SK-N-SH treated with all-trans-retinoic acid at 6 μM for 48 hours (cell line): ENCODE results near the gene GALNT17.

Source experiments
- ATAC-seq: fragments of 200-7000 bp; cut with Tn5 transposase; 3 replicates; pipeline ENCODE4 v1.9.1; 2020; ENCODE audit warnings: mild to moderate bottlenecking, moderate library complexity
- ARNTL ChIP-seq: fragments of 450-650 bp; formaldehyde crosslinking; IDR thresholded peaks from 2 replicates; pipeline ENCODE4 v1.5.0; 2020; ENCODE audit warnings: low read depth, mild to moderate bottlenecking, moderate library complexity, borderline replicate concordance
- BACH2 ChIP-seq: fragments of 250-450 bp; sonication (Bioruptor Pico); IDR thresholded peaks from 2 replicates; pipeline ENCODE4 v1.9.0; 2021; ENCODE audit warnings: mild to moderate bottlenecking, borderline replicate concordance
- CREB5 ChIP-seq: fragments of 250-450 bp; sonication (Bioruptor Pico); IDR thresholded peaks from 2 replicates; pipeline ENCODE4 v1.5.1; 2020; ENCODE audit warnings: low read depth, mild to moderate bottlenecking, moderate library complexity
- CSDC2 ChIP-seq: fragments of 250-450 bp; sonication (Bioruptor Pico); IDR thresholded peaks from 2 replicates; pipeline ENCODE4 v1.5.0; 2020; ENCODE audit warnings: mild to moderate bottlenecking, moderate library complexity
- ESRRG ChIP-seq: fragments of 250-450 bp; sonication (Bioruptor Pico); IDR thresholded peaks from 2 replicates; pipeline ENCODE4 v1.6.1; 2021; ENCODE audit warnings: mild to moderate bottlenecking
- GLIS3 ChIP-seq: fragments of 250-450 bp; sonication (Bioruptor Pico); IDR thresholded peaks from 2 replicates; pipeline ENCODE4 v1.5.0; 2020; ENCODE audit warnings: mild to moderate bottlenecking, moderate library complexity
- ISL1 ChIP-seq: fragments of 250-450 bp; sonication (Bioruptor Pico); IDR thresholded peaks from 2 replicates; pipeline ENCODE4 v2.1.2; 2022; ENCODE audit warnings: mild to moderate bottlenecking, moderate library complexity
- OSR1 ChIP-seq: fragments of 250-450 bp; sonication (Bioruptor Pico); IDR thresholded peaks from 2 replicates; pipeline ENCODE4 v1.8.0; 2022; ENCODE audit warnings: moderate library complexity, mild to moderate bottlenecking, inconsistent platforms
- PATZ1 ChIP-seq: fragments of 250-450 bp; sonication (Bioruptor Pico); IDR thresholded peaks from 2 replicates; pipeline ENCODE4 v1.8.0; 2020; ENCODE audit warnings: mild to moderate bottlenecking, moderate library complexity, borderline replicate concordance
- POU6F1 ChIP-seq: fragments of 250-450 bp; sonication (Bioruptor Pico); IDR thresholded peaks from 2 replicates; pipeline ENCODE4 v1.8.0; 2021; ENCODE audit warnings: low read depth, mild to moderate bottlenecking, moderate library complexity, borderline replicate concordance
- PPARA ChIP-seq: fragments of 250-450 bp; sonication (Bioruptor Pico); IDR thresholded peaks from 2 replicates; pipeline ENCODE4 v1.5.0; 2020; ENCODE audit warnings: mild to moderate bottlenecking, borderline replicate concordance
- RARB ChIP-seq: fragments of 250-450 bp; sonication (Bioruptor Pico); IDR thresholded peaks from 2 replicates; pipeline ENCODE4 v1.8.0; 2021; ENCODE audit warnings: mild to moderate bottlenecking, moderate library complexity
- SNAI2 ChIP-seq: fragments of 250-450 bp; sonication (Bioruptor Pico); IDR thresholded peaks from 2 replicates; pipeline ENCODE4 v1.5.0; 2020; ENCODE audit warnings: mild to moderate bottlenecking, moderate library complexity
- TCF4 ChIP-seq: fragments of 250-450 bp; sonication (Bioruptor Pico); IDR thresholded peaks from 2 replicates; pipeline ENCODE4 v1.8.0; 2021; ENCODE audit warnings: mild to moderate bottlenecking, moderate library complexity, borderline replicate concordance
- TOX ChIP-seq: fragments of 250-450 bp; sonication (Bioruptor Pico); IDR thresholded peaks from 2 replicates; pipeline ENCODE4 v1.8.0; 2021; ENCODE audit warnings: mild to moderate bottlenecking, moderate library complexity, borderline replicate concordance
- TSHZ2 ChIP-seq: fragments of 250-450 bp; sonication (Bioruptor Pico); IDR thresholded peaks from 2 replicates; pipeline ENCODE4 v1.5.0; 2020; ENCODE audit warnings: mild to moderate bottlenecking, moderate library complexity
- ZC3H10 ChIP-seq: fragments of 250-450 bp; sonication (Bioruptor Pico); IDR thresholded peaks from 2 replicates; pipeline ENCODE4 v1.5.1; 2021; ENCODE audit warnings: mild to moderate bottlenecking, moderate library complexity
- ZFP3 ChIP-seq: fragments of 250-450 bp; sonication (Bioruptor Pico); IDR thresholded peaks from 2 replicates; pipeline ENCODE4 v1.5.0; 2020; ENCODE audit warnings: mild to moderate bottlenecking, moderate library complexity
- ZFP30 ChIP-seq: fragments of 450-650 bp; formaldehyde crosslinking; IDR thresholded peaks from 2 replicates; pipeline ENCODE4 v1.5.0; 2022; ENCODE audit warnings: mild to moderate bottlenecking, moderate library complexity
- ZNF565 ChIP-seq: fragments of 450-650 bp; formaldehyde crosslinking; conservative IDR thresholded peaks from 2 replicates; pipeline ENCODE4 v1.5.0; 2020; ENCODE audit warnings: low read depth, mild to moderate bottlenecking, moderate library complexity
- ZNF8 ChIP-seq: fragments of 450-650 bp; formaldehyde crosslinking; IDR thresholded peaks from 2 replicates; pipeline ENCODE4 v1.5.0; 2020; ENCODE audit warnings: mild to moderate bottlenecking, moderate library complexity

GALNT17 gene

GRCh38 chr7:71386152-71386785, 254.3 kb downstream of the GALNT17 start:
- TF ChIP-seq POU6F1 (CRISPR knock-in tag) (no peak), BACH2 (CRISPR knock-in tag) (no peak), PATZ1 (no peak), ARNTL (CRISPR knock-in tag) (no peak), TCF4 (CRISPR knock-in tag) (no peak), RARB (CRISPR knock-in tag) (no peak), TSHZ2 (CRISPR knock-in tag) (no peak), ZFP3 (CRISPR knock-in tag) (no peak), ZNF8 (CRISPR knock-in tag) (no peak), ISL1 (no peak), PPARA (CRISPR knock-in tag) (no peak), ZFP30 (CRISPR knock-in tag) (no peak), TOX (CRISPR knock-in tag) (no peak), CREB5 (CRISPR knock-in tag) (no peak), ZC3H10 (CRISPR knock-in tag) (no peak), OSR1 (CRISPR knock-in tag) (no peak), ESRRG (CRISPR knock-in tag) (no peak), GLIS3 (CRISPR knock-in tag) (no peak)
- no peak for ATAC-seq

GRCh38 chr7:71388181-71388580, 256.2 kb downstream of the GALNT17 start:
- no peak for ATAC-seq
- TF ChIP-seq ISL1 (no peak), CREB5 (CRISPR knock-in tag) (no peak), BACH2 (CRISPR knock-in tag) (no peak)

GRCh38 chr7:71389976-71390375, 258.0 kb downstream of the GALNT17 start:
- no peak for ATAC-seq
- TF ChIP-seq BACH2 (CRISPR knock-in tag) (no peak), ZC3H10 (CRISPR knock-in tag) (no peak), ZFP30 (CRISPR knock-in tag) (no peak), CREB5 (CRISPR knock-in tag) (no peak), ARNTL (CRISPR knock-in tag) (no peak), PPARA (CRISPR knock-in tag) (no peak), CSDC2 (no peak), TOX (CRISPR knock-in tag) (no peak), TCF4 (CRISPR knock-in tag) (no peak), TSHZ2 (CRISPR knock-in tag) (no peak), ZNF565 (CRISPR knock-in tag) (no peak), POU6F1 (CRISPR knock-in tag) (no peak), SNAI2 (CRISPR knock-in tag) (no peak)
